ENCODE data around the gene BUB3. TPM values are rescaled to one million over a fixed set of nuclear protein-coding genes. Genes with fewer than 3 reads are reported as not detected.

BUB3 gene
- total and polyA plus RNA-seq, 2 of the 4 experiments (the other 2 are of a cell fraction): 215 to 384 TPM

DNA sequence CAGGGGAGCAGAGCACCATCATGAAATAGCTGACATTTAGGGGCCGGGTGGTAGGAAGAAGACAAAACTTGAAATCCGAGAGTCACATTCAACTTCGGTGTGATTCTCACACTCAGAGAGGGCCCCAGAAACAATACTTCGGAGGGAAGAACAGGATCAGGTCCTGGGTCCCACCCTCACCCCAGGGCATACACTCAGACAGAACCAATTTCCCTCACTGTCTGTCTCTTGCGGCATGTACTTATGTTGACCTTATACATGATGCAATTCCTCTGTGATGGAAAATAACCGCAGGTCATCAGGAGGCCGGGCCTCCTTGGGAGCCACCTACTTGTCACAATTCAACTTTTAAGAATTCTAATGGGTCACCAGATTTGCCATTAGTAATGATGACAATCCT, 44.7 kb upstream of the BUB3 start:
- Histone ChIP-seq H2BK5ac (ENCODE audit: low read depth, low read length, poor library complexity, severe bottlenecking) (no peak overlapping the region), H4K5ac (ENCODE audit: low read depth, low read length) (no peak overlapping the region)

More for the DNA sequence above, 44.7 kb upstream of the BUB3 start:
- H3K27me3 ChIP-seq (ENCODE audit: control insufficient read depth, insufficient read depth, low read length): no peaks in the 10 kb centered on the region
- no CpG with 5 or more reads among the region's 7 CpGs for WGBS, 2 experiments (ENCODE audit: extremely low coverage in 2 of 2, insufficient read length in 1 of 2)
- H3K4me2 ChIP-seq (ENCODE audit: low read depth, low read length): no peak overlapping the region
- no peak overlapping the region for H4K91ac ChIP-seq (ENCODE audit: insufficient read depth, low read depth, low read length)
- H3K4me3 ChIP-seq (ENCODE audit: insufficient read depth, low read depth, low read length): no peak overlapping the region
- TF ChIP-seq MXI1 (IDR thresholded peaks at IDR 0.05; ENCODE audit: borderline replicate concordance, low read depth, low read length) (no peak), RCOR1 (IDR thresholded peaks at IDR 0.05; ENCODE audit: insufficient replicate concordance, low read length) (no peak)
- no peaks in the 10 kb centered on the region for H3K9me3 ChIP-seq (ENCODE audit: control insufficient read depth, insufficient read depth, low read length)
- CTCF ChIA-PET: no interaction called here
- DNase-seq (no peak), ATAC-seq (ENCODE audit: low read depth) (no peak)
- H4K8ac ChIP-seq (ENCODE audit: low read depth in 2 of 2, low read length in 2 of 2): no peak overlapping the region
- H2BK120ac ChIP-seq (ENCODE audit: low read depth, low read length): no peak overlapping the region
- no peak overlapping the region for H3K18ac ChIP-seq (ENCODE audit: low read depth, low read length)
- in situ Hi-C loops (cut with MboI; ENCODE audit: low sequenced_read_pairs) (no loop called here), intact Hi-C loops (cut with micrococcal nuclease) (no loop called here), dilution Hi-C loops (cut with HindIII; ENCODE audit: low sequenced_read_pairs, unreplicated experiment) (no loop called here)
- H3K36me3 ChIP-seq (ENCODE audit: control insufficient read depth, insufficient read depth, low read length): no peaks in the 10 kb centered on the region
- no peak overlapping the region for H2AK9ac ChIP-seq (replicated peaks; ENCODE audit: low read depth, low read length, poor library complexity)
- no TSS peak for BruUV-seq (replicated peaks)
- H2AK5ac ChIP-seq (ENCODE audit: low read depth, low read length): no peak overlapping the region
- no peak overlapping the region for H3K9ac ChIP-seq (ENCODE audit: low read depth, low read length)
- no peak overlapping the region for H3K4ac ChIP-seq (ENCODE audit: low read depth, low read length)
- no peak overlapping the region for H2BK20ac ChIP-seq (ENCODE audit: low read depth, low read length)
- no peaks in the 10 kb centered on the region; the same call in 1 of the 2 replicates for H4K20me1 ChIP-seq (ENCODE audit: insufficient read depth, low read length)
- no peak overlapping the region for H3K56ac ChIP-seq (ENCODE audit: extremely low read depth, insufficient read depth, low read length)
- H3K4me1 ChIP-seq (ENCODE audit: control insufficient read depth, insufficient read depth, low read length): no peaks in the 10 kb centered on the region
- no peaks in the 10 kb centered on the region for H3K79me1 ChIP-seq (ENCODE audit: low read depth in 1 of 2, low read length in 2 of 2)
- H2BK15ac ChIP-seq (ENCODE audit: low read depth, low read length): no peak overlapping the region
- no peak overlapping the region for H3K14ac ChIP-seq (replicated peaks; ENCODE audit: low read depth, low read length)
- no peak overlapping the region for H3K27ac ChIP-seq (ENCODE audit: insufficient read depth, low read length)
- no peaks in the 10 kb centered on the region for H3K9me1 ChIP-seq (ENCODE audit: insufficient read depth, low read length)
- no peak overlapping the region for H3K23ac ChIP-seq (ENCODE audit: low read depth, low read length)
- POLR2A ChIA-PET (ENCODE audit: unreplicated experiment): no interaction called here
- H2AFZ ChIP-seq (replicated peaks; ENCODE audit: low read length, poor library complexity): no peak overlapping the region

All from IMR-90 (cell line).